LNCAP (cell line): ENCODE measurements around the gene FMNL2.

Experiments used
- TF ChIP-seq, protein P1 (sequence below): fragments of 450-650 bp; IDR thresholded peaks from 2 replicates; pipeline ENCODE4 v1.5.1; 2017; ENCODE audit warnings: mild to moderate bottlenecking

Gene FMNL2

GRCh38 chr2:152458441-152458940 lies 123.5 kb downstream of the FMNL2 start:
- TF ChIP-seq, protein P1, sequence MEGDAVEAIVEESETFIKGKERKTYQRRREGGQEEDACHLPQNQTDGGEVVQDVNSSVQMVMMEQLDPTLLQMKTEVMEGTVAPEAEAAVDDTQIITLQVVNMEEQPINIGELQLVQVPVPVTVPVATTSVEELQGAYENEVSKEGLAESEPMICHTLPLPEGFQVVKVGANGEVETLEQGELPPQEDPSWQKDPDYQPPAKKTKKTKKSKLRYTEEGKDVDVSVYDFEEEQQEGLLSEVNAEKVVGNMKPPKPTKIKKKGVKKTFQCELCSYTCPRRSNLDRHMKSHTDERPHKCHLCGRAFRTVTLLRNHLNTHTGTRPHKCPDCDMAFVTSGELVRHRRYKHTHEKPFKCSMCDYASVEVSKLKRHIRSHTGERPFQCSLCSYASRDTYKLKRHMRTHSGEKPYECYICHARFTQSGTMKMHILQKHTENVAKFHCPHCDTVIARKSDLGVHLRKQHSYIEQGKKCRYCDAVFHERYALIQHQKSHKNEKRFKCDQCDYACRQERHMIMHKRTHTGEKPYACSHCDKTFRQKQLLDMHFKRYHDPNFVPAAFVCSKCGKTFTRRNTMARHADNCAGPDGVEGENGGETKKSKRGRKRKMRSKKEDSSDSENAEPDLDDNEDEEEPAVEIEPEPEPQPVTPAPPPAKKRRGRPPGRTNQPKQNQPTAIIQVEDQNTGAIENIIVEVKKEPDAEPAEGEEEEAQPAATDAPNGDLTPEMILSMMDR = no peak

GRCh38 chr2:152459091-152459490 lies 124.1 kb downstream of the FMNL2 start:
- TF ChIP-seq, protein P1 = no peak

DNA sequence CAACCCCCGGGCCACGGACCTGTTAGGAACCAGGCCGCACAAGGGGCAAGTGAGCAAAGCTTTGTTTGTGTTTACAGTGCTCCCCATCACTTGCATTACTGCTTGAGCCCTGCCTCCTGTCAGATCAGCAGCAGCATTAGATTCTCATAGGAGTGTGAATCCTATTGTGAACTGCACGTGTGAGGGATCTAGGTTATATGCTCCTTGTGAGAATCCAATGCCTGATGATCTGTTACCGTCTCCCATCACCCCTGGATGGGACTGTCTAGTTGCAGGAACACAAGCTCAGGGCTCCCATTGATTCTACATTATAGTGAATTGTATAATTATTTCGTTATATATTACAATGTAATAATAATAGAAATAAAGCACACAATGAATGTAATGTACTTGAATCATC lies 125.6 kb downstream of the FMNL2 start:
- TF ChIP-seq, protein P1 = no peak

DNA sequence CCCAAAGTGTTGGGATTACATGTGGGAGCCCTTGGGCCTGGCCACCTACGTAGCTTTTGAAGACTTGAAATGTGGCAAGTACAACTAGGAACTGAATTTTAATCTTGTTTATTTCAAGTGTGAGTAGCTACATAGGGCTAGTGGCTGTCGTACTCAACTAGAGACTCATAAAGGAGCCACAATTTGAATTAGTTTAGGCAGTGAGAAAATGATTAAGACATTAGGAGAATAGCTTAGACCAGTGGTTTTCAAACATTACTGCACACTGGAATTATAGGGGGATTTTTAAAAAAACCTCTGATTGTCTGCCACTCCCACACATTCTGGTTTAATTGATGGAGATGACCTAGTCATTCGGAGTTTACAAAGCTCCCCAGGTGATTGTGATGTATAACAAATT lies 127.1 kb downstream of the FMNL2 start:
- TF ChIP-seq, protein P1 = no peak

- TF ChIP-seq, protein P1 = no peak
These were observed 127.8 kb downstream of the FMNL2 start for GRCh38 chr2:152462779-152463178.

DNA sequence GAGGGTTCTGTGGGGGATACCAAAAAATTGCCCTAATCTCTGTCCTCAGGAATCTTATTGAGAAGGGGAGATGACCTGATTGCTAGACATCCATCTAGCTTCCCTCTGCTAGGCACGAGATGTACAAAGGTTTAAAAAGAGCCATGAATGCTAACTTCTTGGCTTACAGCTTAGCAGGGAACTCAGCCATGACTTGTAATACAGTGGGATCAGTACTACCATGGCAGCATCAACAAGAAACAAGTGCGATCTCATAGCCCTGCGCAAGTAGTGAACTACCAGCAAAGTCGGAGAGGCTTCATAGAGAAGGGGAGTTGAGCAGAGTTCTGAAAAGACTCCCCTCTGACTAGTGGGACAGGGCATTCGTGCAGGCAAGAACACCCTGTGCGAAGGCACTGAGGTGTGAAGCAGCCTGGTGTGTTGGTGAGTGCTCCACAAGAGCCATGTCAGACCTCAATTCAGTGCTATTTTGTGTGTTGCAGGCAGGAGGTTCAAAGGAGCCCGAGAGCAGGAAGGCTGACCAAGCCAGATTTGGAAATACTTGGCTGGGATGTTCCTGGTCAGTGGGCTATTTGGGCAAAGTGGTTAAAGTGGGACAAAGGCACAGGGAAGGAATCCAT lies 130.0 kb downstream of the FMNL2 start:
- TF ChIP-seq, protein P1 = no peak

- TF ChIP-seq, protein P1 = no peak
These were observed 130.6 kb downstream of the FMNL2 start for GRCh38 chr2:152465541-152465940.

DNA sequence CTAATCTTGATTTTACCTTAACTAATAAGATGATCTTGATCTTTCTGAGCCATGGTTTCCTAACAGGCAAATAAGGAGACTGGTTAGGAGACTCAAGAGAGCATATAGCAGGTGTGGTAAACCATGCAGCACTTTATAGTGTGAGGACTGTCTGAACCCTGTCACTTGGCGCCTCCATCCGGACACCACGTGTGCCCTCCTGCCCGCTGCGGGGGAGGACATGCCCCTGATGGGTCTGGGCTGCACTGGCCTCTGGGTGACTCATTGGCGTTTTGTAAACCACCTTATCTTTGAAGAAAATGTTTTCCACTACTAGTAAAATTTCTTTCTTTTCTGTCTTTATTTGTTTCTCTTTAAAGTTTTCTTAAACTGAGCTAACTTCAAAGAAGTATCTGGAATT lies 131.1 kb downstream of the FMNL2 start:
- TF ChIP-seq, protein P1 = no peak
